DND-41 (cell line): ENCODE data around the gene ZNF420.
"Not testable (repeated sequence)": the region's sequence is repeated elsewhere in the genome, so short reads cannot be mapped to it uniquely, and the experiment has no call there.

ENCODE experiments used
- ATAC-seq: fragments of 200-7000 bp; cut with Tn5 transposase; 3 replicates; pipeline ENCODE4 v1.9.1; 2021; ENCODE audit warnings: low read depth; ENCODE audit not compliant: insufficient read depth
- DNase-seq: peaks from one replicate; pipeline ENCODE4 v3.0.0-alpha.2; 2020
- H2AFZ ChIP-seq: 2 replicates; pipeline ENCODE4 v1.6.0; 2012; ENCODE audit warnings: low read depth, low read length
- H3K27ac ChIP-seq: 2 replicates; pipeline ENCODE4 v1.5.1; 2012; ENCODE audit warnings: low read length, inconsistent platforms
- H3K27me3 ChIP-seq: fragments of 200-600 bp; sonication (generic); 2 replicates; pipeline ENCODE4 v1.6.0; 2012; ENCODE audit warnings: low read length, mild to moderate bottlenecking, inconsistent platforms; ENCODE audit not compliant: insufficient read depth, poor library complexity
- H3K36me3 ChIP-seq: 2 replicates; pipeline ENCODE4 v1.5.1; 2012; ENCODE audit warnings: low read length, inconsistent platforms; ENCODE audit not compliant: insufficient read depth
- H3K4me1 ChIP-seq: 2 replicates; pipeline ENCODE4 v1.5.1; 2012; ENCODE audit warnings: mild to moderate bottlenecking, low read length; ENCODE audit not compliant: insufficient read depth
- H3K4me2 ChIP-seq: 2 replicates; pipeline ENCODE4 v1.6.0; 2012; ENCODE audit warnings: mild to moderate bottlenecking, moderate library complexity, low read length, inconsistent platforms; ENCODE audit not compliant: insufficient read depth
- H3K4me3 ChIP-seq, 2 experiments: fragments of 200-600 bp in 1 of 2; shearing (Covaris generic) in 1 of 2; 2 replicates each; pipeline ENCODE4 v1.5.1; 2012 to 2016; ENCODE audit warnings: inconsistent platforms in 2 of 2, low read length in 2 of 2, mild to moderate bottlenecking in 2 of 2, low read depth in 1 of 2, moderate library complexity in 1 of 2
- H3K79me2 ChIP-seq: 2 replicates; pipeline ENCODE4 v1.6.0; 2012; ENCODE audit warnings: low read length, inconsistent platforms; ENCODE audit not compliant: insufficient read depth
- H3K9ac ChIP-seq: 2 replicates; pipeline ENCODE4 v1.6.0; 2012; ENCODE audit warnings: low read depth, mild to moderate bottlenecking, inconsistent platforms, low read length, moderate library complexity
- H3K9me3 ChIP-seq: 2 replicates; pipeline ENCODE4 v1.5.1; 2012; ENCODE audit warnings: low read length, moderate library complexity, mild to moderate bottlenecking, inconsistent platforms; ENCODE audit not compliant: insufficient read depth, severe bottlenecking
- H4K20me1 ChIP-seq: 2 replicates; pipeline ENCODE4 v1.6.0; 2012; ENCODE audit warnings: low read length; ENCODE audit not compliant: insufficient read depth
- CTCF ChIP-seq: IDR thresholded peaks from 2 replicates; pipeline ENCODE4 v1.5.1; 2012; ENCODE audit warnings: borderline replicate concordance, low read length, moderate library complexity, mild to moderate bottlenecking; ENCODE audit not compliant: poor library complexity, severe bottlenecking; ENCODE audit errors: extremely low read depth
- EZH2 ChIP-seq: IDR thresholded peaks from 3 replicates; pipeline ENCODE4 v1.6.1; 2012; ENCODE audit warnings: borderline replicate concordance, low read depth, mild to moderate bottlenecking, moderate library complexity, low read length, inconsistent platforms; ENCODE audit not compliant: severe bottlenecking

Gene ZNF420

GRCh38 chr19:37098570-37098969 lies 20.3 kb downstream of the ZNF420 start:
- H4K20me1 ChIP-seq = no peaks in the 10 kb centered on the region
- H3K9me3 ChIP-seq = peaks cover 53% of the 10 kb centered on the region

GRCh38 chr19:37104135-37104534 lies 25.9 kb downstream of the ZNF420 start:
- H3K4me3 ChIP-seq, ATAC-seq, H3K4me1 ChIP-seq, H2AFZ ChIP-seq, H4K20me1 ChIP-seq, H3K9ac ChIP-seq, H3K27ac ChIP-seq, DNase-seq, H3K27me3 ChIP-seq, H3K4me2 ChIP-seq: not testable (repeated sequence)
- peaks cover 48% of the 10 kb centered on the region for H3K9me3 ChIP-seq
- peaks cover 75% of the 10 kb centered on the region for H3K36me3 ChIP-seq
- H3K79me2 ChIP-seq = peaks cover 13% of the 10 kb centered on the region; the same call in 1 of the 2 replicates

More at GRCh38 chr19:37098570-37098969, 20.3 kb downstream of the ZNF420 start:
- Histone ChIP-seq H3K36me3 (peaks cover 90% of the 10 kb centered on the region), H3K27ac (no peak overlapping the region), H3K27me3 (no peaks in the 10 kb centered on the region), H3K4me2 (no peak overlapping the region), H3K4me1 (no peaks in the 10 kb centered on the region), H3K79me2 (peaks cover 9% of the 10 kb centered on the region; the same call in 1 of the 2 replicates), H3K9ac (no peak overlapping the region), H2AFZ (no peak overlapping the region), H3K4me3 (no peak overlapping the region)
- ATAC-seq (no peak), DNase-seq (no peak)
- TF ChIP-seq EZH2 (no peak), CTCF (no peak)

DNA sequence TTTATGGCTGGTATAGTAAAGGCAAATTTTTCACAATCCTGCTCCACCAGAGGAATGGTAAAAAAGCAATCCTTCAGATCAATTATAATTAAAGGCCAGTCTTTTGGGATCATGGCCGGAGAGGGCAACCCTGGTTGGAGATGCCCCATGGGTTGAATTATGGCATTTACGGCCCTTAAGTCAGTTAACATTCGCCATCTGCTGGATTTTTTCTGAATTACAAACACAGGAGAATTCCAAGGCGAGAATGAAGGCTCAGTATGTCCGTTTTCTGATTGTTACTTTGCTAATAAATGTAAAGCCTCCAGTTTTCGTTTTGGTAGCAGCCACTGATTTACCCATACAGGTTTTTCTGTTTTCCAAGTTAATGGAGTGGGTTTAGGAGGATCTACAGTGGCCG lies 33.5 kb downstream of the ZNF420 start:
- not testable (repeated sequence) for H3K27me3 ChIP-seq, H3K27ac ChIP-seq, H3K4me1 ChIP-seq, ATAC-seq, H3K4me2 ChIP-seq, H3K79me2 ChIP-seq, H2AFZ ChIP-seq, H4K20me1 ChIP-seq, H3K4me3 ChIP-seq, H3K9ac ChIP-seq, DNase-seq
- Histone ChIP-seq H3K36me3 (peaks cover 89% of the 10 kb centered on the region), H3K9me3 (peaks cover 57% of the 10 kb centered on the region)
- TF ChIP-seq CTCF = peak; percentile 52

DNA sequence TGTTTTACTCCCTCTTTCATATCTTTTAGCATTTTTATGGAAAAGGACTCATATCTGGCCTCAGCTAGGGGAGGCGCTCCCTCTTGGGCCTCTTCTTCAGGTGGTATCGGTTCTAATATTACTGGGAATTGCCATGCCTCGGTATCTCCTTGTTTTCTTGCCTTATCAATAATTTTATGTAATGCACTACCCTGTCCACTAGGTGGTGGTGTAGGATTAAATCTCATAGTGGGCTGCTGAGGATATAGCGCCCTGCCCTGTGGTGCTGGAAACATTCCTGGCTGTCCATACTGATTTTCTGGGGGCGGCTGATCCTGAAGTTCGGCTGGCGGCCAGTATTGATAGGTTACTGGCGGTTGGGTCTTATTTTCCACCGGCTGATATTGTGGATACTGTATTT lies 35.8 kb downstream of the ZNF420 start:
- Histone ChIP-seq H3K9ac (no peak overlapping the region), H3K27me3 (no peaks in the 10 kb centered on the region), H3K4me1 (no peaks in the 10 kb centered on the region), H3K4me3 (no peak overlapping the region), H3K79me2 (no peaks in the 10 kb centered on the region), H3K9me3 (peaks cover 45% of the 10 kb centered on the region), H3K27ac (no peak overlapping the region), H2AFZ (no peak overlapping the region), H3K36me3 (peaks cover 67% of the 10 kb centered on the region), H4K20me1 (no peaks in the 10 kb centered on the region), H3K4me2 (no peak overlapping the region)
- TF ChIP-seq EZH2 = no peak
- peak; percentile 52 for TF ChIP-seq CTCF
- no peak for DNase-seq
- no peak for ATAC-seq

GRCh38 chr19:37122093-37122492 lies 43.9 kb downstream of the ZNF420 start:
- H4K20me1 ChIP-seq, H3K4me1 ChIP-seq, H3K27ac ChIP-seq, H3K4me3 ChIP-seq, H3K9ac ChIP-seq, ATAC-seq, H2AFZ ChIP-seq, H3K79me2 ChIP-seq, H3K27me3 ChIP-seq, DNase-seq, H3K4me2 ChIP-seq: not testable (repeated sequence)
- H3K9me3 ChIP-seq = peaks cover 43% of the 10 kb centered on the region
- H3K36me3 ChIP-seq = peaks cover 28% of the 10 kb centered on the region
